Measurements from ENCODE around the gene DDX55.
A peak's percentile ranks its signal among the peaks of the same experiment; 100 is the strongest.
"Not testable (repeated sequence)": the region's sequence is repeated elsewhere in the genome, so short reads cannot be mapped to it uniquely, and the experiment has no call there.

DDX55 gene, protein sequence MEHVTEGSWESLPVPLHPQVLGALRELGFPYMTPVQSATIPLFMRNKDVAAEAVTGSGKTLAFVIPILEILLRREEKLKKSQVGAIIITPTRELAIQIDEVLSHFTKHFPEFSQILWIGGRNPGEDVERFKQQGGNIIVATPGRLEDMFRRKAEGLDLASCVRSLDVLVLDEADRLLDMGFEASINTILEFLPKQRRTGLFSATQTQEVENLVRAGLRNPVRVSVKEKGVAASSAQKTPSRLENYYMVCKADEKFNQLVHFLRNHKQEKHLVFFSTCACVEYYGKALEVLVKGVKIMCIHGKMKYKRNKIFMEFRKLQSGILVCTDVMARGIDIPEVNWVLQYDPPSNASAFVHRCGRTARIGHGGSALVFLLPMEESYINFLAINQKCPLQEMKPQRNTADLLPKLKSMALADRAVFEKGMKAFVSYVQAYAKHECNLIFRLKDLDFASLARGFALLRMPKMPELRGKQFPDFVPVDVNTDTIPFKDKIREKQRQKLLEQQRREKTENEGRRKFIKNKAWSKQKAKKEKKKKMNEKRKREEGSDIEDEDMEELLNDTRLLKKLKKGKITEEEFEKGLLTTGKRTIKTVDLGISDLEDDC

DNA sequence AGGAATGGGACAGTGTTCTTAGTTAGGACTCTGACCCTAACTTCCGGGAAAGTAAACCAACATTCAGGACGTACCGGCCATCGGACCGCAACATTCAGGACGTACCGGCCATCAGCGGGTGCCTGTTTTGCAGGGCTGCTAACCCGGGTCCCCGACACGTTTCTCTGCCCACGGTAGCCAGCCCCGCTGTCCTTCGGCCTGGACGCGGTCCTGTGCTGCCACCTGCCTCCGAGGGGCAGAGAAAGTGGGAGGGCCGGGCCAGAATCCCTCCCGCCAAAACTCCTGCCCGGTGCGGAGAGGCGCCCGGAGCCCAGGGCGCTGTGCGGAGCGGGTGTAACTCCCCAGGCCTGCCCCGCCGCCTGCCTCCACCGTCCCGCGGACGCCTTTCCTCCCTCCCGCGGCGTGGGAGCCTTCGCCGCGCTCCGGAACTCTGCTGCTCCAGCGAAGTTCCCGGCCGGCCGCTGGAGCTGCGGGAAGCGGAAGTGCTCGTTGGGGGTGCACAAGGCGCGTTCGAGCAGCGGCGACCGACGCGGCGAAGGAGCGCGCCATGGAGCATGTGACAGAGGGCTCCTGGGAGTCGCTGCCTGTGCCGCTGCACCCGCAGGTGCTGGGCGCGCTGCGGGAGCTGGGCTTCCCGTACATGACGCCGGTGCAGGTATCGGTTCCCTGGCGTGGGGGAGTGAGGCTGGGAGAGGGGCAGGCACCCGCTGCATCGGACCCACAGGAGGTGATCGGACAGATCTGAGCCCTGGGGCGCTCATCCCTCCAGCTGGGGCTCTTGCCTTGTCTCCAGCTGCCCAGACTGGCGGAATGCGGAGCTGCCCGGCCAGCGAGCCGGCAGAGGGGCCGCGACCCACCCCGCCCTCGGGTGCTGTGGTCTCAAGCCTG, at the start of gene DDX55:
Gene DDX55, plus strand, starts transcription at position 498 of the 888 bp plus-strand sequence. Its CDS starts 50 bp downstream, at position 548.
- peak; percentile 66 for DNase-seq

DNA sequence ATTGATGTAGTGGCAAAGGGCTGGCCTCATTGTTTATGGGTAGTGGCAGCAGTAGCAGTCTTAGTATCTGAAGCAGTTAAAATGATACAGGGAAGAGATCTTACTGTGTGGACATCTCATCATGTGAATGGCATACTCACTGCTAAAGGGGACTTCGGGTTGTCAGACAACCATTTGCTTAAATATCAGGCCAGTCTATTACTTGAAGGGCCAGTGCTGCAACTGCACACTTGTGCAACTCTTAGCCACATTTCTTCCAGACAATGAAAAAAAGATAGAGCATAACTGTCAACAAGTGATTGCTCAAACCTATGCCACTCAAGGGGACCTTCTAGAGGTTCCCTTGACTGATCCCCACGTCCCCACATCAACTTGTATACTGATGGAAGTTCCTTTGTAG, 47.8 kb upstream of the DDX55 start:
- DNase-seq, result not testable (repeated sequence)

DNA sequence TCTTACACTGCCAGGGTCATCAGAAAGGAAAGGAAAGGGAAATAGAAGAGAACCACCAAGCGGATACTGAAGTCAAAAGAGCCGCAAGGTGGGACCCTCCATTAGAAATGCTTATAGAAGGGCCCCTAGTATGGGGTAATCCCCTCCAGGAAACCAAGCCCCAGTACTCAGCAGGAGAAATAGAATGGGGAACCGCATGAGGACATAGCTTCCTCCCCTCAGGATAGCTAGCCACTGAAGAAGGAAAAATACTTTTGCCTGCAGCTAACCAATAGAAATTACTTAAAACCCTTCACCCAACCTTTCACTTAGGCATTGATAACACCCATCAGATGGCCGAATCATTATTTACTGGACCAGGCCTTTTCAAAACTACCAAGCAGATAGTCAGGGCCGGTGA, 47.1 kb upstream of the DDX55 start:
- DNase-seq, result not testable (repeated sequence)

DNA sequence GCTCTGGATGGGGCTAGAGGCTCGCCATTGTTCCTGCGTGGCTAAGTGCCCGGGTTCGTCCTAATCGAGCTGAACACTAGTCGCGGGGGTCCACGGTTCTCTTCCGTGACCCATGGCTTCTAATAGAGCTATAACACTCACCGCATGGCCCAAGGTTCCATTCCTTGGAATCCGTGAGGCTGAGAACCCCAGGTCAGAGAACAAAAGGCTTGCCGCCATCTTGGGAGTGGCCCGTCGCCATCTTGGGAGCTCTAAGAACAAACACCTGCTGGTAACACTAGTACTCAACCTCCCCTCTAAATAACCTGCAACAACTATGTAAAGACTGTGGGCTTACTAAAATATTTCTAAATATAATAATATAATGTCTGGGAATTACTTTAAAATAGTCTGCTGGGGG, 43.4 kb upstream of the DDX55 start:
- DNase-seq, result not testable (repeated sequence)

DNA sequence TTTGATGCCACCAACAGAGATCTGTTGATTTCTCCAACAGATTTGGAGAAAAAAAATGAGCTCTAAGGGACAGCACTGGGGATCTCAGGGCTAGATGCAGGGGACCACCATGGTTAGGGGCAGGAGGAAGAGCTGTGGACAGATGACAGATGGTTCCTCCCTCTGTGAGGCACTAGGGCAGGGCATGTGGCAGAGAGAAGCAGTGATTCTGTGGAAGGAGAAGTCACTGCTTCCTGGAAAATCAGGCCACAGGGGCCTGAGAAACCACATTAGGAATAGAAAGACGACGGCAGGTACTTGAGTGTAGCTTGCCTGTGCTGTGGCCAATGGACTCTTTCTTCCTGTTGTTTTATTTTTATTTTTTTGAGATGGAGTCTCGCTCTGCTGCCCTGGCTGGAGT, 42.4 kb upstream of the DDX55 start:
- no peak for DNase-seq

DNA sequence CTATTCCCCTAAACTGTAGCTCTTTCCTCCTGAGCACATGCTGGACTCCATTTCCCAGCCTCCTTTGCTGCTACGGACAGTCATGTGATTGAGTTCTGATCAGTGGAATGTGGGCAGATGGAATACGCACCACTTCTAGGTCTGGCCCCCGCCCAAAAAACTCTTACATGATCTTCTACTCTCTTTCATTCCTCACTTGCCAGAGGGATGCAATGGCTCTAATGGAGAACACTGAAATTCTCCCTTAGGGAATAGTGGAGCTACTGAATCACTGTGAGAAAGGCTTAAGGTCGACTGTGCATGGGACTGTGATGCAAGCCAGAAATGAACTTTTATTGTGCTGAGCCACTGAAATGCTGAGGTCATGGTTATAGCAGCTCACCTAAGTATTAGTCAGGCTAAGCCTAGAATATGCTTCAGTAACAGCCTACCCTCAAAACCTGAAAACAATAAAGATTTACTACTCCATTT, 30.5 kb upstream of the DDX55 start:
- DNase-seq, result no peak

DNA sequence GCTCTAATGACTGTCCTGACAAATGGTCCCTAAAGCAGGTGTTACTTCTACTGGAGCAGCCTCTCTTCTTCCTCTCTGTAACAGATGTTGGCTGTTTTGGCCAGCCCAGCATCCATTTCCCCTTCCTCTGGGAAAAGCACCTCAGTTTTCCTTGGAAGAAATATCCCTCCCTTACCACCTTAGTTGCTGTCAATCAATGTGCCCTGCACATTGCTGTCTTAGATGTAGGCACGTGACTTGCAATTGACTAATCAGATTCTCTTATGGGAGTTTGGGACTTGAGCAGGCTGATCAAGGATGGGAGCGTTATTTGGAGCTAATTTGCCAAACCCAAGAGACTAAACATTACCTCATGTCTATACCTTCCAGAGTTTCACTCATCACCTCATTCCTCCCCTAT, 29.5 kb upstream of the DDX55 start:
- no peak for DNase-seq

DNA sequence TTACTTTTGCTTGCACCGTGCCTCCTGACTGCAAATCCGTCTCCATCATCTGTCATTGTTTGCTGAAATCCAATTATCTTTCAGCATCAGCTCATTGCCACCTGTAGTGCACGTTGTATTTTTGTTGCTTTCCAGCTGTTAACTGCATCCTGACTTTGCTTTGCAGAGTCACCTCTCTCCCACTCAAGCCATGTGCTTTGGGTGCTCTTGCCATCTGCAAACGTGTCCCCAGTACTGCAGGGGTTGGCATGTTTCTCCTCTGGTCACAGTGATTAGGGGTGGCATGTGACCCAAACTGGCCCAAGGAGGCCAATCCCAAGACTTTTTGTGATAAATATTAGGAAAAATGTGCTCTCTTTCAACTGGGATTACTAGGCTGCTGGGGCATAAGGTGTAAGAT, 28.0 kb upstream of the DDX55 start:
- no peak for DNase-seq

DNA sequence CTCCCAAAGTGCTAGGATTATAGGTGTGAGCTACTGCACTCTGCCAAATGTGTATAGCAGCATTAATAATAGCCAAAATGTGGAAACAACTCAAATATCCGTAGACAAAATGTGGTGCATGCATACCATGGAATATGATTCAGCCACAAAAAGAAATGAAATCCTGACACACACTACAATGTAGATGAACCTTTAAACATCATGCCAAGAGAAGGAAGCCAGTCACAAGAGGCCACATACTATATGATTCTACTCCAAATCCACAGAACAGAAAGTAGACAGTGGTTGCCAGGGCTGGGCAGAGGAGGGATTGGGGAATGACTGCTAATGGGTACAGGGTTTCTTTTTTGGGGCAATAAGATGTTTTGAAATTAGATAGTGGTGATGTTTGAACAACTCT, 25.3 kb upstream of the DDX55 start:
- DNase-seq, result no peak

DNA sequence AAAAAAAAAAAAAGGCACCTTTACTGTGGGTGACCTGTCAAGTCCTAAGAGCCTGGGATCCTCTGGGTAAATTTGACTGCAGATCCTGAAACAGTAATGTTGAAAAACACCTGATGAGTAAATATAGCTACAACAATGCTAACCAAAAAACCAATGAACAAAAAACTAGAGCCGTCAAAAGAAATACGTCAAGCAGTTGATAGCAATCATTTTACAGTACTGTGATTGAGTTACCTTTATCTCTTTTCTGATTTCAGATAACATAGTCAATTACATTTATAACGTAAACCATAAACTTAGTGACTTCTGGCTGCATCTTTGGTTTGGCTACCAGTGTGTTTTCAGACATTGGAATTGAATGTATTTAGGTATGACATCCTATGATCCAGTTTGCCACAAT, 23.7 kb upstream of the DDX55 start:
- no peak for DNase-seq

DNA sequence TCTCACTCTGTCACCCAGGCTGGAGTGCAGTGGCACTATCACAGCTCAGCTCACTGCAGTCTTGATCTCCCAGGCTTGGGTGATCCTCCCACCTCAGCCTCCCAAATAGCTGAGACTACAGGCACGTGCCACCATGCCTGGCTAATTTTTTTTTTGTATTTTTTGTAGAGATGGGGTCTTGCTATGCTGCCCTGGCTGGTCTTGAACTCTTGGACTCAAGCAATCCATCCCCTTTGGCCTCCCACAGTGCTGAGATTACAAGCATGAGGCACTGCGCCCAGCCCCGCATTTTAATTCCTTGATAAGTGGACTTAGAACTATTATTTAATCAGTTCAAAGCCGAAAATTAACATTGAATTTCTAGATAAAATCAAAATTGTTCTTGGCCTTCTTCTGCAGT, 23.1 kb upstream of the DDX55 start:
- DNase-seq, result not testable (repeated sequence)

DNA sequence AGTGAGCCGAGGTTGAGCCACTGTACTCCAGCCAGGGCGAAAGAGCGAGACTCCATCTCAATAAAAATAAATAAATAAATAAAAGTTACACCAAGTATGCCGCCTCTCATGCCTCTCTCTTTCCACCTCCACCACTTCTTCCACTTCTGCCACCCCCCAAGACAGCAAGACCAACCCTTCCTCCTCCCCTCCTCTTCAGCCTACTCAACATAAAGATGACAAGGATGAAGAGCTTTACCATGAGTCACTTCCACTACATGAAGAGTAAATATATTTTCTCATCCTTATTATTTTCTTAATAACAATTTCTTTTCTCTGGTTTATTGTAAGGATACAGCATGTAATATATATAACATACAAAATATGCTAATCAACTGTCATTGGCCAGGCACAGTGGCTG, 21.1 kb upstream of the DDX55 start:
- no peak for DNase-seq

DNA sequence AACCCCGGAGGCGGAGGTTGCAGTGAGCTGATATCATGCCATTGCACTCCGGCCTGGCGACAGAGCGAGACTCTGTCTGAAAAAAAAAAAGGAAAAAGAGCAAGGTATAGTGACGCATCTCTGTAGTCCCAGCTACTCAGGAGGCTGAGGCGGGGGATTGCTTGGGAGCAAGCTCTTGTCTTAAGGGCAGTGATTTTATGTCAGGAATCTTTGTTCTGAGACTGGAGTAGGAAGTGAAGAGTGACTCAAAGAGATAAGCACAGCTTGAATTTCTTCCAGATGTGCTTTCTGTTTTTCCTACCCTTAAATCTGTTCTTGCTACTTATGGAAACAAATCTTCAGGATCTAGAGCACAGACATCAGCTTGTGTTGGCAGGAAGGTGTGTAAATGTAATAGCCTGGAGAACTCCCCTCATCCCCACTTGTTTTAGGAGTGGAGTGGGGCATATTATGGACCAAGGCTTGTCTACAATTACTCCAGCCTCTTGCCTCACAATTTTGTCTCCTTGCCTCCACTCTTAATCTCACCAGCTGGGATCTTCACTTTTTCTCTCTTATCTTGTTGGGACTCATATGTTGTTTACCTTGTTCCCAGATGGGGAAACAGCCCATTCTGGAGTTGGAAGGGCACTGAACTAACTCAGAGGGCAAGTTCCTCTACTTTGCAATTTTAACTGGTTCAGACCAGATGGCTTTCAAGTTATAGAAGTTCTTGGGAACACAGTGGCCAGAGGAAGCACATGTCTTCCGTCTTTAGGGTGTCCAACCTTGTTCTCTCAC, 10.0 kb upstream of the DDX55 start:
- DNase-seq, result no peak

DNA sequence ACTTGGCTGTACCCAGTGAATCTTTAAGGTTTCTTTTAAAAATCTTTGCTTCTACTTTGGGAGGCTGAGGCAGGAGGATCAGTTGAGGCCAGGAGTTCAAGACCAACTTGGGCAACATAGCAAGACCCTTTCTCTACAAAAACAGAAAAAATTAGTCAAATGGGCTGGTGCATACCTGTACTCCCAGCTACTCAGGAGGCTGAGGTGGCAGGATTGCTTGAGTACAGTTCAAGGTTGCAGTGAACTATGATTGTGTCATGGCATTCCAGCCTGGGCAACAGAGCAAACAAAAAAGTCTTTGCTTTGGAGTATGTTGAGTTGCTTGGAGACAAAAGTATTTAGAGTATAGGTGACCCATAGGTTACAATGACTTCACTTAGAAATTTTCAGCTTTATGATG, 6.2 kb upstream of the DDX55 start:
- DNase-seq, result no peak

DNA sequence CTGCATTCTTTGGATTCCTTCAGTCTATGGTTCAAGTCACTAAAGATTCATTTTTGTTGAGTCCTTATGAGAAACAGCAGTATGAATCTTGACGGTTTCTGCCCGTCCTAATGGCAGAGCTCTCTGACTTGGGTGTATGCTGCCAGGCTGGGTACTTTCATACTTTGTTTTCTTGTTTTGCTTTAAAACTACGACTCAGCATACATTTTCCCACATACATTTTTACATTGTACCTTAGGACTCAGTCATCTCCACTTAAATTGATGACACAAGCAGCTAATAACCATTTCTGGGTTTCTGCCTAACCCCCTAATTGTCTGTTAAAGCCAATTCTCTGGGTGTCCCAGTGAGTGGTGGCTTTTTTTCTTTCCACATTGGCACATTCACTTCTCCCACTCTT, 4.8 kb upstream of the DDX55 start:
- DNase-seq, result no peak

DNA sequence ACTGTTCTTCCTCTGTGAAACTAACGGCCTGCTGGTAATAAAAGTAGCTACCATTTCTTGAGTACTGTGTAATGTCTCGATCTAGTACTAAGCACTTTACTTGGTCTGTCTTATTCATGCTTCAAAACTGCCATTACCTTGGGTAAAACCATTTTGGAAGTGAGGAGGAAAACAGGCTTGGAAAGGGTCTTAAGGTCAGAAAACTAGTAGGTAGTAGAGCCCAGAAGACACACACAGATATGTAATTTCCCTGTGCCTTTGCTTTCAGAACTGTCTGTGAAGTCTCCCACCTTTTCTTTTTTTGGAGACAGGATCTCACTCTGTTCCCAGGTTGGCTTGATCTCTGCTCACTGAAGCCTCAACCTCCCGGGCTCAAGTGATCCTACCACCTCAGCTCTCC, 3.4 kb upstream of the DDX55 start:
- DNase-seq, result no peak

DNA sequence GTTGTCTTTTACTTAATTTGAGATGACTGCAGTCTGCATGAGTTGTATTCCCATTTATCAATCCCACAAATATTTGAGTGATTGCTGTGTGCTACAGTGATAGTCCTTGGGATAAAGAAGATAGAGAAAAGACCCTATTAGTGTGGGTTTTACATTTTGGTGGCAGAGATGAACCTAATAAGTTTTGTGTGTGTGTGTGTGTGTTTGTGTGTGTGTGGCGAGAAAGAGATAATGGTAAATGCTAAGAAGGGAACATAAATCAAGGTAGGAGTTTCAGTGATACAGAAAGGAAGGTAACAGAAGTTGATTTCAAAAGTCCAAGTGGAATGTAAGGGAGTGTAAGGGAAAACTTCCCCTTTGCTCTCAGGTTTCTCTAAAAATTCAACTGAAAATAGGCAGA, 2.6 kb upstream of the DDX55 start:
- DNase-seq, result no peak

DNA sequence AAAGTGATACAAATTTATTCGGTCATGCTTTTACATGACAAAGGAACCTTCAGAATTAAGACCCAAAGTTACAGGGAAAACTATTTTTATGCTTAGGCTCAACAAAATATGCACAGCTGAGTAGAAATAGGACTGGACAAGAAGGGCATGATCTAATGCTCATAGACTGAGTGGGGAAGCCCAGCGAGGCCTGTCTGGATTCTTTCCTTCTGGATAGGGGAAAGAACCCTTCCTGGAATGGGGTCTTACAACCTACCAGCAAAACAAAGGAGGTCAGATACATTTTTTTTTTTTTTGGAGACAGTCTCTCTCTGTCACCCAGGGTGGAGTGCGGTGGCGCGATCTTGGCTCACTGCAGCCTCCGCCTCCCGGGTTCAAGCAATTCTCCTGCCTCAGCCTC, 2.2 kb upstream of the DDX55 start:
- no peak for DNase-seq

DNA sequence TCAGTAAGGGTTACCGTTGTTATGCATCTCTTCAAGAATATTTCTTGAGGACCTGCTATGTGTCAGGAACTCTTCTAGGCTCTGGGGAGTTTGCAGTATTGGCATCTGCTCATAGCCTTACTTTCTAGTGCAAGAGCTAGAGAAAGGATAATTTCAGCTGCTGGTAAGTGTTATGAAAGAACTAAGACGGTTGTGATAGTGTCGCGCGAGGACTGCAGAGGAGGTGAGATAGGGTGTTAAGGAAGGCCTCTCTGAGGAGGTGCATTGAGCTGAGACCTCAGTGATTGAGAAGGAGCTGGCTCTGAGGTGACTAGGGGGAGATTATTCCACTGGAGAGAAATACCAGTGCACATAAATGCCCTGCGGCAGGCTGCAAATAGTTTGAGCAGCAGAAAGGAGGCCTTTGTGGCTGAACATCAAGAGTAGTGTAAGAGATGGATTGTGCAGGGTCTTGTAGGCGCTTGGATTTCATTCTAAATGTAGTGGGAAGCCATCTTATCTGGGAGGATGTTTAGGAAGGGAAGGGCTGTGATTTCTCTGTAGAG, 824 bp downstream of the DDX55 start:
- no peak for DNase-seq

DNA sequence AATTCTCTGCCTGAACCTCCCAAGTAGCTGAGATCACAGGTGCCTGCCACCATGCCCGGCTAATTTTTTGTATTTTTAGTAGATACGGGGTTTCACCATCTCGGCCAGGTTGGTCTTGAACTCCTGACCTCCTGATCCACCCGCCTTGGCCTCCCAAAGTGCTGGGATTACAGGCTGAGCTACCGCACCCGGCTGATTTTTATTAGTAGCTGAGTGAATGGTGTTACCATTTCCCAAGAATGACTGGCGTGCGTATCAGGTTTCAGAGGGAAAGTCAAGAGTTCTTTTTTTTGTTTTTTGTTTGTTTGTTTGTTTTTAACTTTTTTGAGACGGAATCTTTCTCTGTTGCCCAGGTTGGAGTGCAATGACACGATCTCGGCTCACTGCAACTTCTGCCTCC, 1.6 kb downstream of the DDX55 start:
- DNase-seq, result not testable (repeated sequence)

DNA sequence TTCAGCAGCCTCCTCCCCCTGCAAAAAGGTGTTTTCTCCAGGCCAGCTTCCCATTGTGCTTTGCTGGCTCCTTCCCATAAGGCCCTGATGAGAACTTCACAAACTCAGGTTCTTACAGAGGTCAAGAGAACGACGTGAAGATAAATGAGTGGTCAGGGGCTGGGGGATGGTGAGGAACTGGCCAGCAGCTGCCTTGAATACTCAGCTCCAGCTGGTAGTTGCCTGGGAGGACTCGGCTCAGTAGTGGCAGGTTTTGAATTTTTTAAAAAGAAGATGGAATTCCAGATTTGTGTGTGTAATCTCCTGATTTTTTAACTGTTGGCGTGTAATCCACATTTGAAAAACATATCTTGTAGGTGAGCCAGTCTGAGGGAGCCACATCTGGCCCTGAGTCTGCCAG, 5.9 kb downstream of the DDX55 start:
- no peak for DNase-seq

DNA sequence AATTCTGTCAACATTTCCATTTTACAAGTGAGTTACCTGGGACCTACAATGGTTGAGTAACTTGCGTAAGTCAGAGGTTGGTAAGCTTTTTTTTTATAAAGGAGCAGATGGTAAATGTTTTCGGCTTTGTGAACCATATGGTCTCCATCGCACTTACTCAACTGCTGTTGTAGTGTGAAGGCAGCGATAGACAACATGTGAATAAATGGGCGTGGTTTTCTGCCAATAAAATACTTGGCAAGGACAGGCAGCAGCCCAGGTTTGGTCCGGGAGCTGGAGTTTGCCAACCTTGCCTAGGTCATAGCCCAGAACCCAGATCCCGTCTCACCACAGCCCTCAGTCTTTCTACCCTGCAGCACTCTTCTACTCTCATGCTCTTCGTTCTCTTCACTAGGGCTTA, 6.3 kb downstream of the DDX55 start:
- DNase-seq, result no peak

DNA sequence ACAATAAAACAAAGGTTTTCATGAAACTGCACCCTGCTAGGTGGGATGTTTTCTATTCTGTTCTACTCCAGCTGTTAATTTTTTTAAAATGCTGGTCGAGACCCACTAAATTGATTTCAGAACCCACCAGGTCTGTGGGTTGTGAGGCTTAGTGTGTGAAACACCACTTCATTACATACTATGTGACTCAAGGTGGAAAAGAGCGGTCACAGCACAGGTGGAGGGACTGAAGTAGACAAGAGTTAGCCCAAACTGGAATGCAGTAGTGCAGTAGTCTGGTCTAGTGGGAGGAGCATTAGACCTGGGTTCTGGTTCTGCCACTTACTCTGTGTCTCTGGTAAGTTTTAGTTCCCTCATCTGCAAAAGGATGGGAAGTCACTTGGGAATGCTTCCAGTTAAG, 12.2 kb downstream of the DDX55 start:
- DNase-seq, result no peak

Data from DMS79 (cell line).